LHCN-M2 (cell line): ENCODE measurements around the gene KRT2. TPM values are rescaled to one million over a fixed set of nuclear protein-coding genes. Genes with fewer than 3 reads are reported as not detected.

ENCODE experiments used
- DNase-seq: peaks from one replicate; pipeline ENCODE4 v3.0.0-alpha.2; 2012; ENCODE audit warnings: low read depth
- total RNA-seq: library from RNA; depleted of rRNA; stranded (reverse); fragments of >200 nt; gene quantifications from 2 replicates; pipeline ENCODE4 v1.2.3, GENCODE V29; 2014; rRNA removed

The KRT2 gene
- total RNA-seq, 1 experiment from 2014 or later = not detected

DNA sequence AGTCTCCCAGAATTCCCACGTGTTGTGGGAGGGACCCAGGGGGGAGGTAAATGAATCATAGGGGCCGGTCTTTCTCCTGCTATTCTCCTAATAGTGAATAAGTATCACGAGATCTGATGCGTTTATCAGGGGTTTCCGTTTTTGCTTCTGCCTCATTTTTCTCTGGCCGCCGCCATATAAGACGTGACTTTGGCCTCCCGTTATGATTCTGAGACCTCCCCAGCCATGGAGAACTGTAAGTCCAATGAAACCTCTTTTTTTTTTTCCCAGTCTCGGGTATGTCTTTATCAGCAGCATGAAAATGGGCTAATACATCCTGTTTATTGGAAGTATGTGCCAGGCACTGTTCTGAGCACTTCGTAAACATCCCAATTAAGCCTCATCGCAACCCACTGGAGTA, 51.5 kb downstream of the KRT2 start:
- no peak for DNase-seq

DNA sequence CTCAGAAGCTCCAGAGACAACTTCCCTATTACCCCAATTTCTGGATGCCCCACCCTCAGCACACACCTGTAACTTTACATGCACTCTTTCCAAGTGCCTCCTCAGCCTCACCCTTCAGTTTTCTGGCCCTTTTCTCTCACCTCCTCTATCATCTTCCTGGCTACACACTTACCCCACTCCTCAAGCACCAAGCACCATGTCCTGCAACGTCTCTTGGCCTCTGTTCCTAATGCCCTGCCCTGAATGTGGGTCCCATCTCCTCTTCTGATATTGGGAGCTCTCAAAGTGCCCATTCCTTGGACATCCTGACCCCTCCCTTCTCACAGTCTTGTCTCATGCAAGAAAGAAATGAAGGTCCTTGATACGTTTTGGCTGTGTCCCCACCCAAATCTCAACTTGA, 51.9 kb downstream of the KRT2 start:
- no peak for DNase-seq

DNA sequence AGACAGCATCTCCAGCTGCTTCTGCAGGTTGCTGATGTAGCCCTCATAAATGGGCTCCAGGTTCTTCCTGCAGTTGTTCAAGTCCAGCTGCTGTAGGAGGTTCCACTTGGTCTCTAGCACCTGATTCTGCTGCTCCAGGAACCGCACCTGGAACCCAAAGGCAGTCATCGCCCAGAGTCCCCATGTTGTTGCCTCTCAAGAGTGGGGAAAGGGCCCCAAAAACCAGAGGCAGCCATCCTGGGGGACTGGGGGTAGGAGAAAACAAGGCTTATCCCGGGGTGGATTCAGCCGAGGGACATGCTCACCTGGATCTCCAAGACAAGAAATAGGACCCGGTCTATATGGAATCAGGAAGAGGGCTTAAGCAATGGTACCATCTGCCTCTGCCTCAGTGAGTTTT, 53.0 kb downstream of the KRT2 start:
- DNase-seq = no peak

Other genes with a start within 250 kb of the KRT2 start
- gene KRT82, start 245.9 kb downstream of the KRT2 start, total RNA-seq = not detected in 2 replicates
- not detected in 2 replicates for gene KRT75, start 217.8 kb downstream of the KRT2 start, total RNA-seq
- not detected in 2 replicates for gene KRT6B, start 200.1 kb downstream of the KRT2 start, total RNA-seq
- not detected in 2 replicates for gene KRT6C, start 178.4 kb downstream of the KRT2 start, total RNA-seq
- not detected in 2 replicates for gene KRT6A, start 159.0 kb downstream of the KRT2 start, total RNA-seq
- gene KRT5, start 131.8 kb downstream of the KRT2 start, total RNA-seq = not detected in 2 replicates
- not detected in 2 replicates for gene KRT71, start 99.1 kb downstream of the KRT2 start, total RNA-seq
- gene KRT74, start 78.4 kb downstream of the KRT2 start, total RNA-seq = not detected in 2 replicates
- gene KRT72, start 50.7 kb downstream of the KRT2 start, total RNA-seq = not detected in 2 replicates
- not detected in 2 replicates for gene KRT73, start 33.7 kb downstream of the KRT2 start, total RNA-seq
- not detected in 2 replicates for gene KRT1, start 28.2 kb upstream of the KRT2 start, total RNA-seq
- not detected in 2 replicates for gene KRT77, start 51.3 kb upstream of the KRT2 start, total RNA-seq
- gene KRT76, start 125.1 kb upstream of the KRT2 start, total RNA-seq = not detected in 2 replicates
- not detected in 2 replicates for gene KRT3, start 143.9 kb upstream of the KRT2 start, total RNA-seq
- not detected in 2 replicates for gene KRT4, start 161.9 kb upstream of the KRT2 start, total RNA-seq
- gene KRT79, start 182.1 kb upstream of the KRT2 start, total RNA-seq = not detected in 2 replicates
- gene KRT78, start 196.8 kb upstream of the KRT2 start, total RNA-seq = not detected in 2 replicates